Effector CD4-positive, alpha-beta T cell (primary cell): ENCODE data around the gene ATG4C.

Source experiments
- DNase-seq: peaks from one replicate; pipeline ENCODE4 v3.0.0-alpha.2; 2020

Gene ATG4C

GRCh38 chr1:62841587-62842169 is 57.7 kb downstream of the ATG4C start:
- peak; percentile 16 for DNase-seq

DNA sequence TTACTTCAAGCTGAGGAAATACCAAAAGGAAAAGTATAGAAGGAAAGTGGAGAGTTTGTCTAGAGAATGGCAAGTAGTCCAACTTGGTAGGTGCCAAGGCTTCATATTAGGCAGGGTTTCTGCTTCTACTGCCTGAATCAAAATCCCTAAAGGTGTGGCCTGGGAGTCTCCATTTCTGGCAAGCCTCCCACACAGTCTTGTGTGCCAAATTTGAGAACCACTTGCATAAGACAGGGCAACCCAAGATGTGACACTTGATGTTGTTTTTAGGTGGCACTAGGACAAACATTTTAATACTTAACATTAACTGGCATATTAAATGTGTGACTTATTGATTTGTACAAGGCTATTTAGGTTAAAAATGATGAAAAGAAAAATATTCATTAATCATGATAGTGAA is 60.1 kb downstream of the ATG4C start:
- DNase-seq = no peak

DNA sequence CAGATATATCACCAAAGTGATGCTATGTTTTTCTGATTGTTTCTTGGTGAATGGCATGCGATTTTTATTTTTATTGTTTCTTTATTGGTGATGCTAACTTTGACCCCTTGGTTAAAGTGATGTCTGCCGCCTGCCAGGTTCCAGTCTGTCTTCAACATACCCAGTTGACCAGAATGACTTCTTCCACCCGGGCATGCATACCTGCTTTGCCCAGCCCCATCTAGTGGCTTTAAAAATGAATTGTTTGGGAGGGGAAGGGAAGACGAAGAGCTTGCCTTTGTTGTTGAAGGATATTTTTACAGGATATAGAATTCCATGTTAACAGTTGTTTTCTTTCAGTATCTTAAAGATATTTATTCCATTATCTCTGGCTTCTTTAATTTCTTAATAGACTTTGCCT is 65.1 kb downstream of the ATG4C start:
- no peak for DNase-seq

GRCh38 chr1:62852253-62852652 is 68.3 kb downstream of the ATG4C start:
- DNase-seq = no peak

GRCh38 chr1:62856960-62857359 is 73.0 kb downstream of the ATG4C start:
- DNase-seq = no peak

DNA sequence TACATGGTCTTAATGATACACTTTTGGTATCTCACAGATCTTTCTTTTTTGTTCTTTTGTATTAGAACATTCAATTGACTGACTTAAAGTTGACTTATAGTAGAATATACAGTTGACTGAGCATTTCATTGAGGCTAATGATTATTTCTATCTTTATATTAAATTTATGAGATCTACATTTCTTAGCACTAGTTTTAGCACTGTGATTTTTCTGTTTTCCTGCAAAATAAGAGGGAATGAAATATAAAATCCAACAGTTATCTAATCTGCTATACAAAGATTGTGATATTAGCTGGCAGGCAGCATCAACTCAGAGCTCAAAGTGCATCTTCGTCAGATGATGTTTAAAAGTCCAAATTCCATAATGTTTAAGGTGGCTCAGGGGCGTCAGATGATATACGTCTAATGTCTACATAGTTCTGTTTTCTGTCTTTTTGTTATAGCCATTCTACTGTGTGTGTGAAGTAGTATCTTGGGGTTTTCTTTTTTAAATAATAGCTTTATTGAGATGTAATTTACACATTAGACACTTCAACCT is 85.4 kb downstream of the ATG4C start:
- no peak for DNase-seq

- DNase-seq = no peak
Measured at GRCh38 chr1:62870148-62870547, 86.2 kb downstream of the ATG4C start.

DNA sequence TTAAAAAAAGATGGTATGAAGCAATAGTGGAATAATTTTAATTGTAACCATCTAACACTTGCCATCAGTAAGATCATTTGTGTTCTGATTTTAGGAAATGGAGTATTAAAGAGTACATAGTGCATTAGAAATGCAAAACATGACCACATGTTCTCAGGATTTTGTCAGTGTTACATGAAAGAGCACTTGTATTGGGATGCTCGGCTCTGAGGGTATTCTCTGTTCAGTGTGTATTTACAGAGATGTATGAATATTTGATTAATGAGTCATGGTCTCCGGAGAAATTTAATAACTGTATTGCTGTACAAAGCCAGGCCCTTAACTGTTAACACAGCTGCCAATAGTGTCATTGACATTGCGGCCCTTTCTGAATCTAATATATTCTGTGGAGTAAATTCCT is 91.7 kb downstream of the ATG4C start:
- no peak for DNase-seq

DNA sequence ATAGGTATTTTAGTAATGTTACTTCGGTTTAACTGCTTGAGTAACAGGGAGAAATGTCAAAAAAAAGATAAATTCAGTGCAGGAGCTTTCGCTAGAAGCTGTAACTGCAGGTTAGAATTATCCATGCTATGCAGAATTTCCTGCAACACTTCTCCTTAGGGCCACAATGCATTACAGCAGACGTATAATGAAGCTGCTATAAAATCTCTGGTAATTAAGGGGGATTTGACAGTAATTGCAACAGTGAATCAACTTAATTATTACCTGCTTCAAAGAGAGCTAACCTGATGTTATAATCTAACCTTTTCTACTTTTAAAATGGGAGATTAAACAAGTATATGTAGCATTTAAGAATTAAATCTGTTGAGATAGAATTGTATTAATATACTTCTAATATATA is 92.6 kb downstream of the ATG4C start:
- no peak for DNase-seq

- no peak for DNase-seq
Measured at GRCh38 chr1:62877579-62877978, 93.6 kb downstream of the ATG4C start.

DNA sequence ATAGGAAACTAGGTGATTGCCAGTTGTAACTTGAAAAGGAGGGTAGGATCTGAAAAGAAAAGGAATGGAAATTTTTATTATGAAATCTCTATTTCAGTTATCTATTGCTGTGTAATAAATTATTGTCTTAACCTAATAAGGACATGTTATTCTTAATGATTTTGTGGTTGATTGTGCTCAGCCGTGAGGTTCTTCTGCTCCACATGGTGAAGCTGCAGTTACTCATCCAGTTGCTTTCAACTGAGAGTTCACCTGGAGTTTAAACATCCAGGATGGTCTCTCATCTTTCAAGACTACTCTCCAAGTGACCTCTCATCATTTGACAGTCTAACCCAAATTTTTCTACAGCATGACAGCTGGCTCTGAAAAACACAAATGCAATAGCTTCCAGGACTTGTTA is 96.0 kb downstream of the ATG4C start:
- DNase-seq = no peak

- DNase-seq = no peak
Measured at GRCh38 chr1:62882201-62883104, 98.5 kb downstream of the ATG4C start.

DNA sequence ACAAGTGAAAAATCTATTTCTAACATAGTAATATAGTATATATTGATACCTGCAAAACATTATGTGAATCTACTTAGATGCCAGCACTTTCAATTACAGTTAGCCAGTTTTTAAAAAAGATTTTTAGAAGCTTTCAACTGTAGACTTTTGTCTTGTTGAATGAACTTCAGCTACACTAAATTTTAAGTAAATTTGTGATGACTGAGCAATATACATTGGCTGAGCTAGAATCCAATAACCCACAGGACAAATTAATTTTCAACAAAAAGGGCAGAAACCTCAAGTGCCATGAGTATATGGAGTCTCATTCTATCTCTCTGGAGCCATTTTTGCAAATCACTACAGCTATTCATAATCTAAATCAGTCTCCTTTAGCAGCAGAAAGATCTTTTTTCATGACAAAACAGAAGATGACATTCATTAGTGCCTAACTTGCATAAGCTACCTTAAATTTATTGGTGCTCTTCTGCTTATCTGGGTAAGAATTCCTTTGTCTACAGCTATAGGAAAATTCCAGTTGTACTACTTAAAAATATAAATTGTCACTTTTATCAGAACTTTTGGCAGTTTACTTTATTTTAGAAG is 100.3 kb downstream of the ATG4C start:
- no peak for DNase-seq

GRCh38 chr1:62887799-62888507 is 104.0 kb downstream of the ATG4C start:
- DNase-seq = no peak

- DNase-seq = no peak
Measured at GRCh38 chr1:62891956-62892562, 108.1 kb downstream of the ATG4C start.

GRCh38 chr1:62897788-62898187 is 113.9 kb downstream of the ATG4C start:
- DNase-seq = no peak

GRCh38 chr1:62900566-62900965 is 116.6 kb downstream of the ATG4C start:
- no peak for DNase-seq

DNA sequence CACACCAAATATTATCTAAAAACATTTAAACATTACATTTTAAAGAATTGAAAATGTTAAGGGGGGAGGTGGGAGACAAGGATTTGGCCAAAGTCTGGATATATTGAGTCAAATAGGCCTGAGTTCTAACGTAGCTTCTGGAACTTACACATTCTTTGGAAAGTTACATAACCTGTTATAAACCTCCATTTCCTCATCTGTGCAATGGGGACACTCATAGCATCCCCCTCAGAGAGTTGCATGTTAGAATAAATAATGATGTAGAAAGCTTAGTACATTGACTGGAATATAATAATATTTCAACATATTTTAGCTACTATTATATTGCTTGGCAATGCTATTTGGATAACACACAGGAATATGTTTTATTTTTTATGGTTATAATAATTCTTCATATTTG is 117.7 kb downstream of the ATG4C start:
- no peak for DNase-seq

- DNase-seq = no peak
Measured at GRCh38 chr1:62903522-62903921, 119.6 kb downstream of the ATG4C start.

DNA sequence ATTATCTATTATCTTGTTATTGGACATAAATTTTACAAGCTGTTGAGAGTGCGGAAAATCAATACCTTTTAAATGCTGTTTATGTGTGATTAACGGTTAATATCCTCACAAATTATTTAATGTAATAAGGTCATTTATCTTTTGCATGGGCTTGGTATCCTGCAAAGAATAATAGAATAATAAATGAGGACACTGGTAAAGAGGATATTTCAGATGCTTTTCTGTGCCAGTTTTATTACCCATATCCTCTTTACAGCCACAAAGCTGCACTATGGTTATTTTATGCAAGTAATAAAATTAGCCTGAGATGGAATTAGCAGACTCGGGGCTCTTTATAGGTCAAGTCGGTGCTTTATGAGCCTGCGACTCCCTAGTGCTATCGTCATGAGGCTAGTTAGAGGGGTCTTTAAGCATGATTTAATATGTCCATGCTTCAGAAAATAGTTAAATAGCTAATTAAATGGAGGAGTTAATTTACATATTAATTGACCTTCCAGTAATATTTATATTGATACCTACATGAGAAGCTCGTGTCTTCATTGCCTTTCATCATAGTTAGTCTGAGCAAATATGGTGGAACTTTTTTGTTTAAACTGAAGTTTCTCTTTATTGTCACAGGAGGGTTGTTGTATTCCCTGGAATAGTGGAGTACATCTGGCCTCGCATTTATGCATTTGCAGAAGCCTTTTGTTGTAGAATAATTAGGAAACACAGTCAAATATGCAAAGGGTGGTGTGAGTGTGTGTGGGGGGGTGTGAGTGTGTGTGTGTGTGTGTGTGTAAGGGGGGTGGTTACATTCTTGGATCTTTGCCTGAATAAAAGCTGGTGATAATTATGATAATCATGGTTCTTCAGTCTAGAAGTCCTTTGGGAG is 120.3 kb downstream of the ATG4C start:
- DNase-seq = no peak

DNA sequence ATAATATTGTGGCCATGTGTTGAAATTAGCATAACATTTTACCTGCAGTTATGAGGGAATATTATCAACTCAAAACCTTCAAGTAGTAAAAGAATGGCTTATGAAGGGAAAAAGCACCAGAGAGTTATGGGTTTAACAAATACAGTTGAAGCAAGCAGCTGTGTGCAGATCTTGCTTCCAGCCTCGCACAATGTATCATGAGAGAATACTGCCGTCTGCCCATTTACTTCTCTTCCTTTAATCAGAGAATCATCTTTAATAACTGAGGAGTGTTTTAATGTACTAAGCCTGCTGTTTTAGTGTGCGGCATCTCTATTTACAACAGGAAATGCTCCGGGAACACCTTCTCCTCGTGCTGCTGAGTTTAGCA is 120.9 kb downstream of the ATG4C start:
- DNase-seq = no peak

- DNase-seq = no peak
Measured at GRCh38 chr1:62905309-62905708, 121.4 kb downstream of the ATG4C start.
